ENCODE measurements around the gene MYDGF.

MYDGF gene

GRCh38 chr19:4652075-4652474 is 18.1 kb downstream of the MYDGF start:
- H3K4me3 ChIP-seq (ENCODE audit: low read length), result no peak overlapping the region
- DNase-seq (ENCODE audit: low read depth, low spot score), result no peak

- DNase-seq (ENCODE audit: low read depth, low spot score), result no peak
- H3K4me3 ChIP-seq (ENCODE audit: low read length), result no peak overlapping the region
These were observed 20.0 kb downstream of the MYDGF start for GRCh38 chr19:4650159-4650558.

GRCh38 chr19:4649392-4650047 is 20.6 kb downstream of the MYDGF start:
- H3K4me3 ChIP-seq (ENCODE audit: low read length), result no peak overlapping the region
- DNase-seq (ENCODE audit: low read depth, low spot score), result no peak

GRCh38 chr19:4647676-4648644 is 22.2 kb downstream of the MYDGF start:
- no peak overlapping the region for H3K4me3 ChIP-seq (ENCODE audit: low read length)
- no peak for DNase-seq (ENCODE audit: low read depth, low spot score)

- no peak for DNase-seq (ENCODE audit: low read depth, low spot score)
- H3K4me3 ChIP-seq (ENCODE audit: low read length), result no peak overlapping the region
These were observed 24.4 kb downstream of the MYDGF start for GRCh38 chr19:4645718-4646117.

GRCh38 chr19:4642625-4643024 is 27.5 kb downstream of the MYDGF start:
- H3K4me3 ChIP-seq (ENCODE audit: low read length), result no peak overlapping the region
- DNase-seq (ENCODE audit: low read depth, low spot score), result no peak

GRCh38 chr19:4641132-4641531 is 29.0 kb downstream of the MYDGF start:
- H3K4me3 ChIP-seq (ENCODE audit: low read length), result no peak overlapping the region
- no peak for DNase-seq (ENCODE audit: low read depth, low spot score)

- no peak for DNase-seq (ENCODE audit: low read depth, low spot score)
- peak overlapping the region; percentile 86 for H3K4me3 ChIP-seq (ENCODE audit: low read length)
These were observed 29.7 kb downstream of the MYDGF start for GRCh38 chr19:4640247-4641000.

GRCh38 chr19:4639531-4640246 is 30.5 kb downstream of the MYDGF start:
- no peak for DNase-seq (ENCODE audit: low read depth, low spot score)
- H3K4me3 ChIP-seq (ENCODE audit: low read length), result peak overlapping the region; percentile 86

- peak within 1 kb of the TSS; percentile 86 for H3K4me3 ChIP-seq (ENCODE audit: low read length)
- DNase-seq (ENCODE audit: low read depth, low spot score), result peak; percentile 93
These were observed 31.2 kb downstream of the MYDGF start, which contains the start of gene TNFAIP8L1 for GRCh38 chr19:4638828-4639530. TNFAIP8L1 (plus strand) TSS chr19:4639516; CDS start chr19:4651870, 12,354 bp downstream.

- no peak for DNase-seq (ENCODE audit: low read depth, low spot score)
- H3K4me3 ChIP-seq (ENCODE audit: low read length), result no peak overlapping the region
These were observed 31.8 kb downstream of the MYDGF start for GRCh38 chr19:4638317-4638716.

- H3K4me3 ChIP-seq (ENCODE audit: low read length), result no peak overlapping the region; the same call in 1 of the 2 replicates
These were observed 33.4 kb downstream of the MYDGF start for GRCh38 chr19:4636761-4637160.

GRCh38 chr19:4636151-4636717 is 33.9 kb downstream of the MYDGF start:
- DNase-seq (ENCODE audit: low read depth, low spot score), result peak; percentile 32
- peak overlapping the region; percentile 53 for H3K4me3 ChIP-seq (ENCODE audit: low read length)

More at GRCh38 chr19:4636761-4637160, 33.4 kb downstream of the MYDGF start:
- no peak for DNase-seq (ENCODE audit: low read depth, low spot score)

GRCh38 chr19:4635754-4636116 is 34.4 kb downstream of the MYDGF start:
- peak overlapping the region; percentile 53 for H3K4me3 ChIP-seq (ENCODE audit: low read length)
- no peak for DNase-seq (ENCODE audit: low read depth, low spot score)

GRCh38 chr19:4633140-4633967 is 36.8 kb downstream of the MYDGF start:
- no peak overlapping the region for H3K4me3 ChIP-seq (ENCODE audit: low read length)
- DNase-seq (ENCODE audit: low read depth, low spot score), result no peak

GRCh38 chr19:4624733-4625362 is 45.3 kb downstream of the MYDGF start:
- no peak for DNase-seq (ENCODE audit: low read depth, low spot score)
- H3K4me3 ChIP-seq (ENCODE audit: low read length), result no peak overlapping the region

- no peak for DNase-seq (ENCODE audit: low read depth, low spot score)
- H3K4me3 ChIP-seq (ENCODE audit: low read length), result no peak overlapping the region
These were observed 45.8 kb downstream of the MYDGF start for GRCh38 chr19:4624301-4624700.
